Nephron progenitor cell (in vitro differentiated cells): Measurements from ENCODE around the gene MYNN.

Experiments
- DNase-seq: peaks from one replicate; pipeline ENCODE4 v3.0.0; 2021
- H3K27ac Mint-ChIP-seq: 2 replicates; pipeline ENCODE4 v1.8.0; 2021; ENCODE audit warnings: mild to moderate bottlenecking, moderate library complexity, mixed read lengths
- H3K27me3 Mint-ChIP-seq: 2 replicates; pipeline ENCODE4 v1.8.0; 2021; ENCODE audit warnings: mild to moderate bottlenecking, low read depth, mixed read lengths; ENCODE audit not compliant: poor library complexity
- H3K36me3 Mint-ChIP-seq: 2 replicates; pipeline ENCODE4 v1.8.0; 2021; ENCODE audit warnings: low read depth, mixed read lengths
- H3K4me1 Mint-ChIP-seq: 2 replicates; pipeline ENCODE4 v1.8.0; 2021; ENCODE audit warnings: mixed read lengths
- H3K4me3 Mint-ChIP-seq: 2 replicates; pipeline ENCODE4 v1.8.0; 2021; ENCODE audit warnings: mild to moderate bottlenecking, moderate library complexity, mixed read lengths
- H3K9me3 Mint-ChIP-seq: 2 replicates; pipeline ENCODE4 v1.8.0; 2021; ENCODE audit warnings: mild to moderate bottlenecking, moderate library complexity, mixed read lengths
- TF ChIP-seq, protein P1 (sequence below): fragments of 200-600 bp; sonication (generic); IDR thresholded peaks from 2 replicates; pipeline ENCODE4 v1.5.0; 2021; ENCODE audit warnings: antibody characterized with exemption

Gene MYNN

GRCh38 chr3:169787791-169788190 is 14.6 kb downstream of the MYNN start:
- Mint-ChIP-seq H3K36me3 (peaks cover 28% of the 10 kb centered on the region), H3K4me3 (no peak overlapping the region), H3K27ac (no peak overlapping the region), H3K9me3 (no peaks in the 10 kb centered on the region), H3K4me1 (no peaks in the 10 kb centered on the region), H3K27me3 (no peaks in the 10 kb centered on the region)
- DNase-seq = no peak
- TF ChIP-seq, protein P1, sequence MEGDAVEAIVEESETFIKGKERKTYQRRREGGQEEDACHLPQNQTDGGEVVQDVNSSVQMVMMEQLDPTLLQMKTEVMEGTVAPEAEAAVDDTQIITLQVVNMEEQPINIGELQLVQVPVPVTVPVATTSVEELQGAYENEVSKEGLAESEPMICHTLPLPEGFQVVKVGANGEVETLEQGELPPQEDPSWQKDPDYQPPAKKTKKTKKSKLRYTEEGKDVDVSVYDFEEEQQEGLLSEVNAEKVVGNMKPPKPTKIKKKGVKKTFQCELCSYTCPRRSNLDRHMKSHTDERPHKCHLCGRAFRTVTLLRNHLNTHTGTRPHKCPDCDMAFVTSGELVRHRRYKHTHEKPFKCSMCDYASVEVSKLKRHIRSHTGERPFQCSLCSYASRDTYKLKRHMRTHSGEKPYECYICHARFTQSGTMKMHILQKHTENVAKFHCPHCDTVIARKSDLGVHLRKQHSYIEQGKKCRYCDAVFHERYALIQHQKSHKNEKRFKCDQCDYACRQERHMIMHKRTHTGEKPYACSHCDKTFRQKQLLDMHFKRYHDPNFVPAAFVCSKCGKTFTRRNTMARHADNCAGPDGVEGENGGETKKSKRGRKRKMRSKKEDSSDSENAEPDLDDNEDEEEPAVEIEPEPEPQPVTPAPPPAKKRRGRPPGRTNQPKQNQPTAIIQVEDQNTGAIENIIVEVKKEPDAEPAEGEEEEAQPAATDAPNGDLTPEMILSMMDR = no peak

DNA sequence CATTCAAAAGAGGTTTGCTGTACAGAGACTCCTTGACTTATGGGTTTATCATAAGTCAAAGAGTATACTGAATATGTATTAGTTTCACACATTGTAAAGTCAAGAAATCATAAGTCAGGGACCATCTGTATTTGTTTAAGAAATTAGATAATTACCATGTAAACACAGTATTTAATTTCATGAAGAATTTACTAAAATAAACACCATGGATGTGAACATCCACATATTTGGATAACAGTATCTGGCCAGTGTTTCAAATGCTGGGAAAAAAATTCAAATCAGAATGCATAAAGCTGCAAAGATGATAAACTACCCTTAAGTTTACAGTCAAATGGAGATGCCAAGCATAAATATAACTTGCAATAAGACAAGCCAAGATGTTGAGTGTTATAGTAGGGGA is 17.0 kb downstream of the MYNN start:
- TF ChIP-seq, protein P1 = no peak
- no peak for DNase-seq
- Mint-ChIP-seq H3K27me3 (no peaks in the 10 kb centered on the region), H3K36me3 (peaks cover 29% of the 10 kb centered on the region), H3K4me3 (no peak overlapping the region), H3K9me3 (no peaks in the 10 kb centered on the region), H3K4me1 (no peaks in the 10 kb centered on the region), H3K27ac (no peak overlapping the region)

DNA sequence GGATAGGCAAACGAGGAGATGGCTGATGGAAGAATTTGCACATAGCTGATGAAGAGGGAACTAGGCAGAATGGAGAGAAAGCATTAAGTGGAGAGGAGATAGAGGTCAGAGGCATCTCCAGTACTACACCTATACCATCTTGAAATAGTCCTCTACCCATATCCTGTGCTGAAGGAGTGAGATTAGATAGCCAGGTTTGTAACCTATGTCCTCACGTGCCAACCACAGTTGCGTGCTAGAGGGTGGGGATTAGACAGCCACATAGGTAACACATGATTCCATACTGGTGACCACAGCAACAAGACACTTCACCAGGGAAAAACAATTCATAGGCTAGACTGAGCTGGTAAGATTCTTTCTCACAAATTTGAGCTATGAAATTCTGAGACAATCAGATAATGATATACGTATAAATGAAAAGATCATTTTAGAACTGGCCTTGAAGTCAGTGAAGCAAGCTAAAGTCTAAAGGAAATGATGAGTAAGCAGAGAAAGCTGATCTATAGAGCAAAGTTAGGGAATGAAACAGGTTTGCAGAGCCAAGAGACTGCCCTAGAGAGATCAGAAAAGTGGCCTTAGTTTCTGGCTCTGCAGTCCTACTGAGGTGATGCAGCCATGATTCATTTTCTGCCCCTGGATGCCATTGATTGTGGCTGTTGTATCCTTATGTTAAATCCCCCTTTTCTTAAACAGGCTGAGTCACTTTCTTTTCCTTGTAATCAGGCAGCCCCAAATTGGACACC is 17.7 kb downstream of the MYNN start:
- TF ChIP-seq, protein P1 = no peak
- Mint-ChIP-seq H3K9me3 (no peaks in the 10 kb centered on the region), H3K27ac (no peak overlapping the region), H3K4me3 (no peak overlapping the region), H3K27me3 (no peaks in the 10 kb centered on the region), H3K36me3 (peaks cover 22% of the 10 kb centered on the region), H3K4me1 (no peaks in the 10 kb centered on the region)
- no peak for DNase-seq

DNA sequence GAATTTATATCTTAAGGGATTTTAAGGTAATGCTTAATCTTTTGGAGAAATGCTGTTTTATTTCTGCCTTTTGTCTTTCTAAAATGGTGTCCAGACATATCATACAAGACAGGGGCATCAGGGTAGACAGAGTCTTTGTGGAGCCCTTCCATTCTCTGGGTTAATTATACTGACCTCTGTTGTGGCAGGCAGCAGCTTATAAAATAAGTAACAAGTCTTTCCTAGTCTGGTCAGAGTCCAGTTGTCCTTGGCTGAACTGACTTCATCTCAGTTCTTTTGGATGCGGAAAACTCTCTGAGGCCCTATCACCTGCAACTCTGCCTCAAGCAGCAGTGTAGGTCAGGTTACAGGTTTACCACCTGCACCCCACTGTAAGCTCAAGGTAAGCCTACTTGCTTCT is 19.2 kb downstream of the MYNN start:
- Mint-ChIP-seq H3K4me3 (no peak overlapping the region), H3K27me3 (no peaks in the 10 kb centered on the region), H3K36me3 (peaks cover 10% of the 10 kb centered on the region), H3K27ac (no peak overlapping the region), H3K4me1 (no peaks in the 10 kb centered on the region), H3K9me3 (no peaks in the 10 kb centered on the region)
- TF ChIP-seq, protein P1 = no peak
- no peak for DNase-seq

DNA sequence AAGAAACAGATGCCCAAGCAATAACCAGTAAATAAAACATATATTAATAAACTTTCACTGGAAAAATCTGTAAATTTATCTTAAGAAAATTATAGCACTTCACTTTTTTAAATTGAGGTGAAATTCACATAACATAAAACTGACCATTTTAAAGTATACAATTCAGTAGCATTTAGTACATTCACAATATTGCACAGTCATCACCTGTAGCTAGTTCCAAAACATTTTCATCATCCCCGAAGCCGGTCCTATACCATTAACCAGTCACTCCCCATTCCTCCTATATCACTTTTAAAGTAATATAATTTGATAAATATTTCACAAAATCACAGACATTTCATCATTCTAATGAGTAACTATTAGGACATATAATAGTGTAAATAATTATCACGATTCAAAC is 31.5 kb downstream of the MYNN start:
- Mint-ChIP-seq H3K9me3 (no peaks in the 10 kb centered on the region), H3K36me3 (peaks cover 22% of the 10 kb centered on the region), H3K4me3 (no peak overlapping the region), H3K27ac (no peak overlapping the region), H3K4me1 (no peaks in the 10 kb centered on the region), H3K27me3 (no peaks in the 10 kb centered on the region)
- DNase-seq = no peak
- TF ChIP-seq, protein P1 = no peak

DNA sequence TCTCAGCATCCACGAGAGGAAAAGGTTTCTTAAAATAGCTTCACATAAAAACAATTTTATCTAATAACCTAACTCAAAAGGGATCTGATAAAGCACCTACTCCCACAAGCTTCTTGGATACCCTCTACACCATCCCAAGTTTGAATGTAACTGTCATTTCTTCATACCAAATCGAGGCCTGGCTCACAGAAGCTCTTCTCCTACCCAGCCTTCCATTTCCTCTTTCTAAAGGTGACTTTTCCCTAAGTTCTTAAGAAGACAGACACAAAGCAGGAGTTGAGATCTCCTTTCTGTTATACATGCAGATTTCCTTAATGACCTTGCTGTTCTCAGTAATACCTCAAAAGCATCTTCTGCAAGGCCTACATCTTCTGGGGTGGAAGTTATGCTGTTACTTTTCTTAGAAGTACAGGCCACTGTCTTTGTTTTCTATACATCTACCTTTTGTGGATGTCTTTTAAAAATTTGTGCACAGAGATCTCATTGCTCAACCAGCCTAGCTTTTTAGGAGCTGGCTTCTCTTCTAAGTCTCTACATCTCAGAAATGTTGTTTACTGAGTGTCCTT is 36.1 kb downstream of the MYNN start:
- Mint-ChIP-seq H3K36me3 (peaks cover 12% of the 10 kb centered on the region), H3K27ac (no peak overlapping the region), H3K4me3 (no peak overlapping the region), H3K4me1 (peaks cover 19% of the 10 kb centered on the region), H3K27me3 (peaks cover 5% of the 10 kb centered on the region), H3K9me3 (peaks cover 16% of the 10 kb centered on the region)
- TF ChIP-seq, protein P1 = no peak
- DNase-seq = no peak
